Measurements from ENCODE around the gene PFKFB2. TPM values are rescaled to one million over a fixed set of nuclear protein-coding genes. Genes with fewer than 3 reads are reported as not detected.

Gene PFKFB2
- polyA plus RNA-seq, 1 donor from 2014 or later = 9.8 TPM

DNA sequence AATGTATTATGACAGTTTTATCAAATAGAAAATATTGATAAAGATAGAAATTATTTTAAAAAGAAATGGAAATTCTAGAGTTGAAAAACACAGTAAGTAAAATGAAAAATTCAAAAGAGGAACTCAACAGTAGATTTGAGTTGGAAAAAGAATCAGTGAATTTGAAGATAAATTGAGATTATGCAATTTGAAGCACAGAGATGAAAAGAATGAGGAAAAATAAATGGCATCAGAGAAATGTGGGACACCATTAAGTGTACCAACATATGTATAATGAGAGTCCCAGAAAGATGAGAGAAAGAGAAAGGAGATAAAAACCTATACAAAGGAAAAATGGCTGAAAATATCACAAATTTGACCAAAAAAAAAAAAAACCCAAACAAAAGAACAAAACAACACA, 76.0 kb downstream of the PFKFB2 start:
- H3K27me3 ChIP-seq (ENCODE audit: insufficient read depth, low read depth, low read length) = no peaks in the 10 kb centered on the region
- H3K79me2 ChIP-seq (replicated peaks; ENCODE audit: insufficient read depth, low read length) = no peaks in the 10 kb centered on the region
- H3K27ac ChIP-seq (ENCODE audit: low read length) = no peak overlapping the region
- H3F3A ChIP-seq (ENCODE audit: insufficient read depth, low read length, poor library complexity, severe bottlenecking) = no peaks in the 10 kb centered on the region
- no peak overlapping the region for H3K9ac ChIP-seq (ENCODE audit: low read length)
- no peak overlapping the region for H2AFZ ChIP-seq (ENCODE audit: low read depth, low read length)
- peaks cover 7% of the 10 kb centered on the region for H3K9me3 ChIP-seq (ENCODE audit: low read length)
- no peaks in the 10 kb centered on the region for H3K36me3 ChIP-seq (ENCODE audit: insufficient read depth, low read length)
- H3K9me2 ChIP-seq (ENCODE audit: insufficient read depth, low read length) = no peaks in the 10 kb centered on the region
- H3K4me2 ChIP-seq (ENCODE audit: low read length) = no peak overlapping the region
- no peak overlapping the region for H3K4me3 ChIP-seq (ENCODE audit: low read length)
- H4K20me1 ChIP-seq (ENCODE audit: insufficient read depth) = no peaks in the 10 kb centered on the region
- TF ChIP-seq SMC3 (conservative IDR thresholded peaks at IDR 0.05; ENCODE audit: poor library complexity) = no peak
- TF ChIP-seq TAF1 (IDR thresholded peaks at IDR 0.05; ENCODE audit: low read depth) = no peak
- no peak for TF ChIP-seq CTCF (IDR thresholded peaks at IDR 0.05; ENCODE audit: poor library complexity, severe bottlenecking)
- no peak for TF ChIP-seq MXI1 (conservative IDR thresholded peaks at IDR 0.05; ENCODE audit: poor library complexity, severe bottlenecking)
- TF ChIP-seq EZH2 (IDR thresholded peaks at IDR 0.05; ENCODE audit: borderline replicate concordance, insufficient read depth, low read length, poor library complexity, severe bottlenecking) = no peak
- no peak for TF ChIP-seq RAD21 (conservative IDR thresholded peaks at IDR 0.05)
- no peak for TF ChIP-seq EP300 (conservative IDR thresholded peaks at IDR 0.05; ENCODE audit: poor library complexity, severe bottlenecking)
- no peak for TF ChIP-seq POLR2AphosphoS5 (IDR thresholded peaks at IDR 0.05)
- TF ChIP-seq, protein P1, sequence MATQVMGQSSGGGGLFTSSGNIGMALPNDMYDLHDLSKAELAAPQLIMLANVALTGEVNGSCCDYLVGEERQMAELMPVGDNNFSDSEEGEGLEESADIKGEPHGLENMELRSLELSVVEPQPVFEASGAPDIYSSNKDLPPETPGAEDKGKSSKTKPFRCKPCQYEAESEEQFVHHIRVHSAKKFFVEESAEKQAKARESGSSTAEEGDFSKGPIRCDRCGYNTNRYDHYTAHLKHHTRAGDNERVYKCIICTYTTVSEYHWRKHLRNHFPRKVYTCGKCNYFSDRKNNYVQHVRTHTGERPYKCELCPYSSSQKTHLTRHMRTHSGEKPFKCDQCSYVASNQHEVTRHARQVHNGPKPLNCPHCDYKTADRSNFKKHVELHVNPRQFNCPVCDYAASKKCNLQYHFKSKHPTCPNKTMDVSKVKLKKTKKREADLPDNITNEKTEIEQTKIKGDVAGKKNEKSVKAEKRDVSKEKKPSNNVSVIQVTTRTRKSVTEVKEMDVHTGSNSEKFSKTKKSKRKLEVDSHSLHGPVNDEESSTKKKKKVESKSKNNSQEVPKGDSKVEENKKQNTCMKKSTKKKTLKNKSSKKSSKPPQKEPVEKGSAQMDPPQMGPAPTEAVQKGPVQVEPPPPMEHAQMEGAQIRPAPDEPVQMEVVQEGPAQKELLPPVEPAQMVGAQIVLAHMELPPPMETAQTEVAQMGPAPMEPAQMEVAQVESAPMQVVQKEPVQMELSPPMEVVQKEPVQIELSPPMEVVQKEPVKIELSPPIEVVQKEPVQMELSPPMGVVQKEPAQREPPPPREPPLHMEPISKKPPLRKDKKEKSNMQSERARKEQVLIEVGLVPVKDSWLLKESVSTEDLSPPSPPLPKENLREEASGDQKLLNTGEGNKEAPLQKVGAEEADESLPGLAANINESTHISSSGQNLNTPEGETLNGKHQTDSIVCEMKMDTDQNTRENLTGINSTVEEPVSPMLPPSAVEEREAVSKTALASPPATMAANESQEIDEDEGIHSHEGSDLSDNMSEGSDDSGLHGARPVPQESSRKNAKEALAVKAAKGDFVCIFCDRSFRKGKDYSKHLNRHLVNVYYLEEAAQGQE (IDR thresholded peaks at IDR 0.05; ENCODE audit: borderline replicate concordance) = no peak

Other genes starting within 250 kb of the PFKFB2 start
- gene IL20, start 187.7 kb upstream of the PFKFB2 start, polyA plus RNA-seq = not detected in 2 replicates
- gene IL24, start 155.8 kb upstream of the PFKFB2 start, polyA plus RNA-seq = not detected in 2 replicates
- gene FCMR, start 131.3 kb upstream of the PFKFB2 start, polyA plus RNA-seq = not detected in 2 replicates
- gene PIGR, start 106.8 kb upstream of the PFKFB2 start, polyA plus RNA-seq = not detected in 2 replicates
- gene FCAMR, start 82.8 kb upstream of the PFKFB2 start, polyA plus RNA-seq = not detected in 2 replicates
- gene C1orf116, start 20.5 kb upstream of the PFKFB2 start, polyA plus RNA-seq = not detected in 2 replicates
- 9.3 and 9.9 TPM in 2 replicates for gene YOD1, start 2.1 kb upstream of the PFKFB2 start, polyA plus RNA-seq
- not detected in 2 replicates for gene C4BPB, start 35.6 kb downstream of the PFKFB2 start, polyA plus RNA-seq
- gene C4BPA, start 51.0 kb downstream of the PFKFB2 start, polyA plus RNA-seq = not detected in 2 replicates